ENCODE results near the gene OR2Y1.

The OR2Y1 gene

DNA sequence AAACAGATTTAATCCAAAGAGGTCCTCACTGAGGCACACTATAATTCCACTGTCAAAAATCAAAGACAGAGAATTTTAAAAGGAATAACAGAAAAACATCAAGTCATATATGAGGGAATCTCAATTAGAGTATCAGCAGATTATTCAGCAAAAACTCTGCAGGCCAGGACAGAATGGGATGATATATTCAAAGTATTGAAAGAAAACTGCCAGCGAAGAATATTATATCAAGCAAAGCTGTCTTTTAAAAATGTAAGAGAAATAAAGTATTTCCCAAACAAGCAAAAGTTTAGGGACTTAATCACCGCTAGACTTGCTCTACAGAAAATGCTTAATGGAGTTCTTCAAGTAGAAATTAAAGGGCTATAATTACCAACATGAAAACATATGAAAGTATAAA is 15.7 kb upstream of the OR2Y1 start:
- TF ChIP-seq NFIC (IDR thresholded peaks at IDR 0.05), result no peak
- TF ChIP-seq, protein P1, sequence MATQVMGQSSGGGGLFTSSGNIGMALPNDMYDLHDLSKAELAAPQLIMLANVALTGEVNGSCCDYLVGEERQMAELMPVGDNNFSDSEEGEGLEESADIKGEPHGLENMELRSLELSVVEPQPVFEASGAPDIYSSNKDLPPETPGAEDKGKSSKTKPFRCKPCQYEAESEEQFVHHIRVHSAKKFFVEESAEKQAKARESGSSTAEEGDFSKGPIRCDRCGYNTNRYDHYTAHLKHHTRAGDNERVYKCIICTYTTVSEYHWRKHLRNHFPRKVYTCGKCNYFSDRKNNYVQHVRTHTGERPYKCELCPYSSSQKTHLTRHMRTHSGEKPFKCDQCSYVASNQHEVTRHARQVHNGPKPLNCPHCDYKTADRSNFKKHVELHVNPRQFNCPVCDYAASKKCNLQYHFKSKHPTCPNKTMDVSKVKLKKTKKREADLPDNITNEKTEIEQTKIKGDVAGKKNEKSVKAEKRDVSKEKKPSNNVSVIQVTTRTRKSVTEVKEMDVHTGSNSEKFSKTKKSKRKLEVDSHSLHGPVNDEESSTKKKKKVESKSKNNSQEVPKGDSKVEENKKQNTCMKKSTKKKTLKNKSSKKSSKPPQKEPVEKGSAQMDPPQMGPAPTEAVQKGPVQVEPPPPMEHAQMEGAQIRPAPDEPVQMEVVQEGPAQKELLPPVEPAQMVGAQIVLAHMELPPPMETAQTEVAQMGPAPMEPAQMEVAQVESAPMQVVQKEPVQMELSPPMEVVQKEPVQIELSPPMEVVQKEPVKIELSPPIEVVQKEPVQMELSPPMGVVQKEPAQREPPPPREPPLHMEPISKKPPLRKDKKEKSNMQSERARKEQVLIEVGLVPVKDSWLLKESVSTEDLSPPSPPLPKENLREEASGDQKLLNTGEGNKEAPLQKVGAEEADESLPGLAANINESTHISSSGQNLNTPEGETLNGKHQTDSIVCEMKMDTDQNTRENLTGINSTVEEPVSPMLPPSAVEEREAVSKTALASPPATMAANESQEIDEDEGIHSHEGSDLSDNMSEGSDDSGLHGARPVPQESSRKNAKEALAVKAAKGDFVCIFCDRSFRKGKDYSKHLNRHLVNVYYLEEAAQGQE (IDR thresholded peaks at IDR 0.05; ENCODE audit: low read depth), result no peak
- TF ChIP-seq, protein P2, sequence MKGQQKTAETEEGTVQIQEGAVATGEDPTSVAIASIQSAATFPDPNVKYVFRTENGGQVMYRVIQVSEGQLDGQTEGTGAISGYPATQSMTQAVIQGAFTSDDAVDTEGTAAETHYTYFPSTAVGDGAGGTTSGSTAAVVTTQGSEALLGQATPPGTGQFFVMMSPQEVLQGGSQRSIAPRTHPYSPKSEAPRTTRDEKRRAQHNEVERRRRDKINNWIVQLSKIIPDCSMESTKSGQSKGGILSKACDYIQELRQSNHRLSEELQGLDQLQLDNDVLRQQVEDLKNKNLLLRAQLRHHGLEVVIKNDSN (IDR thresholded peaks at IDR 0.05), result no peak
- TF ChIP-seq RAD21 (IDR thresholded peaks at IDR 0.05; ENCODE audit: low read depth), result no peak
- no peak for TF ChIP-seq ZBTB7A (IDR thresholded peaks at IDR 0.05; ENCODE audit: low read depth)
- no peak for TF ChIP-seq TEAD4 (IDR thresholded peaks at IDR 0.05)

DNA sequence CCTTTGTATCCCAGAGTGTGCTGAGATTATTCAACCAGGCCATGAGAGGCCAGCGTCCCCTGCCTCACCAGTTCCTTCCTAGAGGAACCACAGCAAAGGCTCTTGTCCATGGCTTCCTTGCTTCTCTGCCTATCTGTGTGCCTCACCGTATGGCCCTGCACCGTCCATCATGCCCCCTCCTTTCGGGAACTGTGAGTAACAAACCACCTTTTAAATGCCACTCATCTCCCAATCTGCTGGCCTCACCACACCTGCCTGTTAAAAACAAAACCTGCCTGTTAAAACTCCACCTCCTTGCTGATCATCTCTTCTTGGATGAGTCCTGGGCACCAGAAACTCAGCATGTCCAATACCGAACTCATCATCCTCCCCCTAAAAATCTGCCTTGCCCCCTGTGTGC is 4.4 kb upstream of the OR2Y1 start:
- TF ChIP-seq TEAD4 (IDR thresholded peaks at IDR 0.05), result no peak
- TF ChIP-seq ZBTB7A (IDR thresholded peaks at IDR 0.05; ENCODE audit: low read depth), result no peak
- no peak for TF ChIP-seq RAD21 (IDR thresholded peaks at IDR 0.05; ENCODE audit: low read depth)
- TF ChIP-seq TCF12 (IDR thresholded peaks at IDR 0.05; ENCODE audit: low read depth), result no peak
- TF ChIP-seq CEBPB (IDR thresholded peaks at IDR 0.05), result no peak
- TF ChIP-seq CREB1 (IDR thresholded peaks at IDR 0.05; ENCODE audit: low read depth), result no peak
- no peak for TF ChIP-seq FOXM1 (IDR thresholded peaks at IDR 0.05; ENCODE audit: borderline replicate concordance, low read depth)
- no peak for TF ChIP-seq YY1 (IDR thresholded peaks at IDR 0.05; ENCODE audit: low read depth)
- TF ChIP-seq, protein P3, sequence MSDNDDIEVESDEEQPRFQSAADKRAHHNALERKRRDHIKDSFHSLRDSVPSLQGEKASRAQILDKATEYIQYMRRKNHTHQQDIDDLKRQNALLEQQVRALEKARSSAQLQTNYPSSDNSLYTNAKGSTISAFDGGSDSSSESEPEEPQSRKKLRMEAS (IDR thresholded peaks at IDR 0.05), result no peak
- no peak for TF ChIP-seq NFIC (IDR thresholded peaks at IDR 0.05)

DNA sequence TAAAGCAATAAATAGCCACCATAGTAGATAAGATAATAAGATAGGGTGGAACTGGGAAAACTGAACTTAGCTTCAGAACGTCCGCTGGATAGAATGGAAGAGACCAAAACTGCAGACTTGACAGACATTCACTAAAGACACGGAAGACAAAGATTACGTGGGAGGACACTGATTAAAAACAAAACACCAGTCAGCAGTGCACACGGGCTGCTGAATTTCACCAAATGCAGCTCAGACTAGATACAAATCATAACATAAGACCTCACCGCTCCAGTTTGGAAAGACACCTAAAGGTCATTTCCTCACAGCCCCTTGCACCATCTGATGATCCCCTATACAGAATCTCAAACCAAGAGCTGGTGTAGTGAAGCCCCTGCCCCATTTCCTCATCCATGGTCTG is 2.9 kb upstream of the OR2Y1 start:
- TF ChIP-seq, protein P2 (IDR thresholded peaks at IDR 0.05), result no peak
- no peak for TF ChIP-seq EP300 (IDR thresholded peaks at IDR 0.05; ENCODE audit: borderline replicate concordance)
- no peak for TF ChIP-seq TCF12 (IDR thresholded peaks at IDR 0.05; ENCODE audit: low read depth)
- TF ChIP-seq, protein P3 (IDR thresholded peaks at IDR 0.05), result no peak
- no peak for TF ChIP-seq NFIC (IDR thresholded peaks at IDR 0.05)
- no peak for TF ChIP-seq CREB1 (IDR thresholded peaks at IDR 0.05; ENCODE audit: low read depth)
- TF ChIP-seq, protein P1 (IDR thresholded peaks at IDR 0.05; ENCODE audit: low read depth), result no peak
- no peak for TF ChIP-seq FOXM1 (IDR thresholded peaks at IDR 0.05; ENCODE audit: borderline replicate concordance, low read depth)
- no peak for TF ChIP-seq YY1 (IDR thresholded peaks at IDR 0.05; ENCODE audit: low read depth)
- TF ChIP-seq CEBPB (IDR thresholded peaks at IDR 0.05), result no peak
- no peak for TF ChIP-seq ZBTB7A (IDR thresholded peaks at IDR 0.05; ENCODE audit: low read depth)
- TF ChIP-seq RAD21 (IDR thresholded peaks at IDR 0.05; ENCODE audit: low read depth), result no peak
- TF ChIP-seq EGR1 (IDR thresholded peaks at IDR 0.05), result no peak
- TF ChIP-seq TAF1 (IDR thresholded peaks at IDR 0.05; ENCODE audit: low read depth), result no peak
- TF ChIP-seq TEAD4 (IDR thresholded peaks at IDR 0.05), result no peak

DNA sequence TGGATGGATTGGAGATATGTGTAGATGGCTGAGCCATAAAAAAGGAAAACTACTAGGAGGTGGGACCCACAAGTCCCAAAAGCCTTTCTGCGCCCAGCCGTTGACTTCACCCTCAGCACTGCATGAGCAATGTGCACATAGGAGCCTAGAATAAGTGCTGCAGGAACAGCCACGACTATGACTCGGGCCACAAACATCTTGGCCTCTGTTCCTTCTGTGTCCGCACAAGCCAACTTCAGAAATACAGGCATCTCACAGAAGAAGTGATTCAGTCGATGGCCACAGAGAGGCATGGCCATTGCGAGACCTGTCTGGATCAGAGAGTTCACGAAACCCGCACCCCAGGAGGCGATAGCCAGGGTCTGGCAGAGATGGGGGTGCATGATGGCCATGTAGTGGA is 587 bp downstream of the OR2Y1 start:
- TF ChIP-seq CEBPB (IDR thresholded peaks at IDR 0.05), result no peak
- no peak for TF ChIP-seq YY1 (IDR thresholded peaks at IDR 0.05; ENCODE audit: low read depth)
- TF ChIP-seq CREB1 (IDR thresholded peaks at IDR 0.05; ENCODE audit: low read depth), result no peak
- TF ChIP-seq EP300 (IDR thresholded peaks at IDR 0.05; ENCODE audit: borderline replicate concordance), result no peak
- no peak for TF ChIP-seq NFIC (IDR thresholded peaks at IDR 0.05)
- no peak for TF ChIP-seq TEAD4 (IDR thresholded peaks at IDR 0.05)
- TF ChIP-seq ZBTB7A (IDR thresholded peaks at IDR 0.05; ENCODE audit: low read depth), result no peak
- TF ChIP-seq FOXM1 (IDR thresholded peaks at IDR 0.05; ENCODE audit: borderline replicate concordance, low read depth), result no peak
- no peak for TF ChIP-seq TCF12 (IDR thresholded peaks at IDR 0.05; ENCODE audit: low read depth)
- TF ChIP-seq, protein P3 (IDR thresholded peaks at IDR 0.05), result no peak
- TF ChIP-seq EGR1 (IDR thresholded peaks at IDR 0.05), result no peak

DNA sequence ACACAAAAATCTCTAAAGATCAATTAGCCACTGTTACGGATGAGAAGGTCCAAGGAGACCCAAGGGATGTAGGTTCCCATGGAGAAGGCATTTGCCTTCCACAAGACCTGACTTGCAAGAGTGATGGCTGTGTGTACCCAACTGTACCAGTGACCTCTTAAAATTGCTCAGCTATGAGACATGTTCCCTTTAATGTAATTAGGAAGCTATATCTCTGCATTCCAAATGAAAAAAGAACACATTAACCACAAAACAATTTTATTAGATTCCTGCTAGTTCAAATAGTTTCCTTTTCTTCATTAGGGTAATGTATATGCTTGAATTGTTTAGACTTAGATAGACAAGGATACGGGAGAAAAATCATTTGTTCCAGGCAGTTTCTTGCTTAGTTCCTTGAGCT is 3.3 kb downstream of the OR2Y1 start:
- TF ChIP-seq, protein P2 (IDR thresholded peaks at IDR 0.05), result no peak
- TF ChIP-seq, protein P3 (IDR thresholded peaks at IDR 0.05), result no peak
- no peak for TF ChIP-seq CREB1 (IDR thresholded peaks at IDR 0.05; ENCODE audit: low read depth)
- TF ChIP-seq, protein P1 (IDR thresholded peaks at IDR 0.05; ENCODE audit: low read depth), result no peak
- no peak for TF ChIP-seq EGR1 (IDR thresholded peaks at IDR 0.05)
- TF ChIP-seq TCF12 (IDR thresholded peaks at IDR 0.05; ENCODE audit: low read depth), result no peak
- no peak for TF ChIP-seq YY1 (IDR thresholded peaks at IDR 0.05; ENCODE audit: low read depth)
